Chondrocyte (in vitro differentiated cells): Measurements from ENCODE around the gene SLC1A3. TPM values are rescaled to one million over a fixed set of nuclear protein-coding genes. Genes with fewer than 3 reads are reported as not detected.

Experiments used
- DNase-seq: peaks from one replicate; pipeline ENCODE4 v3.0.0; 2021; ENCODE audit warnings: mixed read lengths, low spot score
- H3K27ac Mint-ChIP-seq: one replicate; pipeline ENCODE4 v1.8.0; 2021; ENCODE audit warnings: mild to moderate bottlenecking, moderate library complexity, mixed read lengths; ENCODE audit not compliant: unreplicated experiment
- H3K27me3 Mint-ChIP-seq: 2 replicates; pipeline ENCODE4 v1.8.0; 2021; ENCODE audit warnings: low read depth, mixed read lengths
- H3K36me3 Mint-ChIP-seq: 2 replicates; pipeline ENCODE4 v1.8.0; 2021; ENCODE audit warnings: low read depth, mixed read lengths
- H3K4me1 Mint-ChIP-seq: 2 replicates; pipeline ENCODE4 v1.8.0; 2021; ENCODE audit warnings: low read depth, mild to moderate bottlenecking, mixed read lengths
- H3K4me3 Mint-ChIP-seq: one replicate; pipeline ENCODE4 v1.8.0; 2021; ENCODE audit warnings: mild to moderate bottlenecking, moderate library complexity, mixed read lengths; ENCODE audit not compliant: unreplicated experiment
- H3K9me3 Mint-ChIP-seq: 2 replicates; pipeline ENCODE4 v1.8.0; 2021; ENCODE audit warnings: low read depth, mixed read lengths
- total RNA-seq: library from RNA; stranded (reverse); gene quantifications from 3 replicates; pipeline ENCODE4 v1.2.1, GENCODE V29; 2021
- TF ChIP-seq, protein P1 (sequence below): fragments of 200-600 bp; sonication (generic); IDR thresholded peaks from 2 replicates; pipeline ENCODE4 v1.5.0; 2021; ENCODE audit warnings: antibody characterized with exemption, mild to moderate bottlenecking, moderate library complexity

SLC1A3 gene
- total RNA-seq, 1 donor from 2014 or later: 1.8 TPM

DNA sequence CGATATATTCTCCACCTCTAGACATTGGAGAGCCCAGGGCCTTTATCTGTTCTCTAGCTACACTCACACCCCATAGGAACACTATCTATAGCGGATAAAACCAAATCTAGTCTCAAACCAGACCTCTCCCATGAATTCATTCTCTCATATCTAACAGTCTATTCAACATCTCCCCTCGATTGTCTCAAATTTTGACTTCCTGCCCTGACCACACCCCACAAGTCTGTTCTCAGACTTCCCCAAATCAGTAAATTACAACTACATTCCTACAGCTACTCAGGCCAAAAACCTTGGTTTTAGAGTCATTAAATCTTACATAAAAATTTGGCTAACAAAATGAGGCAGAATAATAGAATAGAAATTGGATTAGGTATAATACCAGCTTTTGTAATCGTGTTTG, 12.5 kb upstream of the SLC1A3 start:
- Mint-ChIP-seq H3K27ac (no peak overlapping the region), H3K9me3 (no peaks in the 10 kb centered on the region), H3K27me3 (peaks cover under 1% of the 10 kb centered on the region), H3K4me1 (peaks cover 13% of the 10 kb centered on the region), H3K36me3 (no peaks in the 10 kb centered on the region), H3K4me3 (no peak overlapping the region)
- TF ChIP-seq, protein P1, sequence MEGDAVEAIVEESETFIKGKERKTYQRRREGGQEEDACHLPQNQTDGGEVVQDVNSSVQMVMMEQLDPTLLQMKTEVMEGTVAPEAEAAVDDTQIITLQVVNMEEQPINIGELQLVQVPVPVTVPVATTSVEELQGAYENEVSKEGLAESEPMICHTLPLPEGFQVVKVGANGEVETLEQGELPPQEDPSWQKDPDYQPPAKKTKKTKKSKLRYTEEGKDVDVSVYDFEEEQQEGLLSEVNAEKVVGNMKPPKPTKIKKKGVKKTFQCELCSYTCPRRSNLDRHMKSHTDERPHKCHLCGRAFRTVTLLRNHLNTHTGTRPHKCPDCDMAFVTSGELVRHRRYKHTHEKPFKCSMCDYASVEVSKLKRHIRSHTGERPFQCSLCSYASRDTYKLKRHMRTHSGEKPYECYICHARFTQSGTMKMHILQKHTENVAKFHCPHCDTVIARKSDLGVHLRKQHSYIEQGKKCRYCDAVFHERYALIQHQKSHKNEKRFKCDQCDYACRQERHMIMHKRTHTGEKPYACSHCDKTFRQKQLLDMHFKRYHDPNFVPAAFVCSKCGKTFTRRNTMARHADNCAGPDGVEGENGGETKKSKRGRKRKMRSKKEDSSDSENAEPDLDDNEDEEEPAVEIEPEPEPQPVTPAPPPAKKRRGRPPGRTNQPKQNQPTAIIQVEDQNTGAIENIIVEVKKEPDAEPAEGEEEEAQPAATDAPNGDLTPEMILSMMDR: no peak
- DNase-seq: no peak

GRCh38 chr5:36596247-36596646, 10.2 kb upstream of the SLC1A3 start:
- Mint-ChIP-seq H3K4me1 (peaks cover 2% of the 10 kb centered on the region), H3K27ac (no peak overlapping the region), H3K36me3 (no peaks in the 10 kb centered on the region), H3K27me3 (no peaks in the 10 kb centered on the region), H3K4me3 (no peak overlapping the region), H3K9me3 (no peaks in the 10 kb centered on the region)
- TF ChIP-seq, protein P1: no peak
- no peak for DNase-seq

DNA sequence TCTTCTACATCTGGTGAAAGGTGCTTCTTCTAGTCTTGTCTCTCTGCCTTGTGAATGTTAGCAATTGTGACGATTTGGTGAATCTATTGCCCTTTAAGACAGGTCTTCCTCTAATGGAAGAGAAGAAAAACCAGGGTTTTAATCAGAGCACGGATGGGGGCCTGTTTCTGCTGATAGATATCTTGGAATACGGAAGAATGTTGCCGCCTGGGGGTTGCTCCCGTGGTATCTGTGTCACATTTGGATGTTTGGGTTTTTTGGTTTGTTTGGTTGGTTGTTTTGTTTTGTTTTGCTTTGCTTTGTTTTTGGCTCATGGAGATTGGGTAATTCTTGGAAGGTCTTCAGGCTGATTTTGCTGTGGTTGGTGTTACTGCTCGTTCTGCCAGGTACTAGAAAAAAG, 9.7 kb upstream of the SLC1A3 start:
- H3K4me1 Mint-ChIP-seq: no peaks in the 10 kb centered on the region
- no peak for DNase-seq
- no peak overlapping the region for H3K4me3 Mint-ChIP-seq
- no peaks in the 10 kb centered on the region for H3K27me3 Mint-ChIP-seq
- H3K9me3 Mint-ChIP-seq: no peaks in the 10 kb centered on the region
- no peaks in the 10 kb centered on the region for H3K36me3 Mint-ChIP-seq
- no peak overlapping the region for H3K27ac Mint-ChIP-seq
- TF ChIP-seq, protein P1: no peak

DNA sequence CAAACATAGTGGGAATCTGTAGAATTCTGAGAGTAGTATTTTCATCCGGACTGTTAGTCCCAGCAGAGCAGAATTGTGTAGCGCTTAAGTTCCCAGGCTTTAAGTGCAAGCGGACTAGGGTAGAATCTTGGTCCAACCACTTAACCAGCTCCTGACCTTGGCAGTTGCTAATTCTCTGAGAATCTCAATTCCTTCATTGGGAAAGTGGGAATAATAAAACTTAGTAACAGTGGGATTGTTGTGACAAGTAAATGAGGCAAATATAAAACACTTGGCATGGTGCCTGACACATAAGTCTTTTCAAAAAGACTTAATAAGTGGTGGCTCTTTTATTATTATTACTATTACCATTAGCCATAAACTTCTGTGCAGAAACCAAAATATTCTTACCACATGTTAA, 8.4 kb upstream of the SLC1A3 start:
- TF ChIP-seq, protein P1: no peak
- no peak for DNase-seq
- Mint-ChIP-seq H3K27me3 (no peaks in the 10 kb centered on the region), H3K9me3 (no peaks in the 10 kb centered on the region), H3K4me1 (no peaks in the 10 kb centered on the region), H3K27ac (no peak overlapping the region), H3K36me3 (no peaks in the 10 kb centered on the region), H3K4me3 (no peak overlapping the region)

GRCh38 chr5:36599986-36600779, 6.2 kb upstream of the SLC1A3 start:
- H3K4me1 Mint-ChIP-seq: peaks cover 2% of the 10 kb centered on the region
- no peak overlapping the region for H3K4me3 Mint-ChIP-seq
- TF ChIP-seq, protein P1: no peak
- no peaks in the 10 kb centered on the region for H3K36me3 Mint-ChIP-seq
- peaks cover 2% of the 10 kb centered on the region for H3K27me3 Mint-ChIP-seq
- DNase-seq: no peak
- H3K9me3 Mint-ChIP-seq: no peaks in the 10 kb centered on the region
- H3K27ac Mint-ChIP-seq: no peak overlapping the region
